WTC11 (cell line): ENCODE measurements around the gene TNIP1. TPM values are rescaled to one million over a fixed set of nuclear protein-coding genes. Genes with fewer than 3 reads are reported as not detected.

Experiments used
- ATAC-seq: fragments of 200-7000 bp; cut with Tn5 transposase; 2 replicates; pipeline ENCODE4 v1.10.0; 2021; ENCODE audit warnings: mild to moderate bottlenecking, moderate library complexity
- CTCF ChIA-PET: fragments of 300-600 bp; sonication (Branson Sonifier 250); formaldehyde crosslinking; loops from one replicate; lab custom pipeline; 2021; ENCODE audit warnings: antibody characterized with exemption; lab: Charles Lee
- POLR2A ChIA-PET: fragments of 350-600 bp; sonication (Branson Sonifier 250); formaldehyde crosslinking; loops from one replicate; lab custom pipeline; 2021; ENCODE audit warnings: antibody characterized with exemption; lab: Charles Lee
- DNase-seq: peaks from one replicate; pipeline ENCODE4 v3.0.0; 2021; ENCODE audit warnings: low spot score
- H3K27ac Mint-ChIP-seq: 2 replicates; pipeline ENCODE4 v1.8.0; 2021; ENCODE audit warnings: mixed read lengths
- H3K27me3 Mint-ChIP-seq: 2 replicates; pipeline ENCODE4 v1.8.0; 2021; ENCODE audit warnings: low read depth, mild to moderate bottlenecking, moderate library complexity, mixed read lengths
- H3K36me3 Mint-ChIP-seq: 2 replicates; pipeline ENCODE4 v1.8.0; 2021; ENCODE audit warnings: mixed read lengths
- H3K4me1 Mint-ChIP-seq: 2 replicates; pipeline ENCODE4 v1.8.0; 2022; ENCODE audit warnings: mixed read lengths
- H3K4me3 Mint-ChIP-seq: 2 replicates; pipeline ENCODE4 v1.8.0; 2021; ENCODE audit warnings: mild to moderate bottlenecking, moderate library complexity, mixed read lengths
- H3K9me3 Mint-ChIP-seq: 2 replicates; pipeline ENCODE4 v1.8.0; 2021; ENCODE audit warnings: mixed read lengths
- AFF4 ChIP-seq: sonication (generic); formaldehyde crosslinking; IDR thresholded peaks from 2 replicates; pipeline ENCODE4 v1.8.1; 2023; ENCODE audit warnings: mild to moderate bottlenecking, missing genetic modification reagents, borderline replicate concordance
- ARID4B ChIP-seq: sonication (generic); formaldehyde crosslinking; IDR thresholded peaks from 2 replicates; pipeline ENCODE4 v1.8.0; 2023; ENCODE audit warnings: missing genetic modification reagents, mild to moderate bottlenecking, borderline replicate concordance
- ELF4 ChIP-seq: sonication (generic); formaldehyde crosslinking; IDR thresholded peaks from 2 replicates; pipeline ENCODE4 v1.8.1; 2022; ENCODE audit warnings: low read depth, mild to moderate bottlenecking, moderate library complexity, missing genetic modification reagents
- ERG ChIP-seq: fragments of 250-450 bp; sonication (Bioruptor Pico); IDR thresholded peaks from 2 replicates; pipeline ENCODE4 v1.8.0; 2021; ENCODE audit warnings: mild to moderate bottlenecking
- GABPB1 ChIP-seq: sonication (generic); formaldehyde crosslinking; IDR thresholded peaks from 2 replicates; pipeline ENCODE4 v1.8.1; 2023; ENCODE audit warnings: mild to moderate bottlenecking, missing genetic modification reagents
- GRHL2 ChIP-seq: fragments of 250-450 bp; sonication (Bioruptor Pico); IDR thresholded peaks from 2 replicates; pipeline ENCODE4 v1.8.0; 2022; ENCODE audit warnings: mild to moderate bottlenecking, moderate library complexity; ENCODE audit not compliant: insufficient replicate concordance, severe bottlenecking
- NFE2L1 ChIP-seq: sonication (generic); formaldehyde crosslinking; IDR thresholded peaks from 2 replicates; pipeline ENCODE4 v1.8.1; 2023; ENCODE audit warnings: missing genetic modification reagents
- PRDM15 ChIP-seq: sonication (generic); formaldehyde crosslinking; IDR thresholded peaks from 2 replicates; pipeline ENCODE4 v1.8.0; 2022; ENCODE audit warnings: missing genetic modification reagents
- PREB ChIP-seq: sonication (generic); formaldehyde crosslinking; IDR thresholded peaks from 2 replicates; pipeline ENCODE4 v1.8.1; 2022; ENCODE audit warnings: mild to moderate bottlenecking, missing genetic modification reagents, moderate library complexity, borderline replicate concordance
- RORB ChIP-seq: fragments of 250-450 bp; sonication (Bioruptor Pico); IDR thresholded peaks from 2 replicates; pipeline ENCODE4 v1.9.0; 2021; ENCODE audit warnings: mild to moderate bottlenecking
- SMAD3 ChIP-seq: sonication (generic); formaldehyde crosslinking; IDR thresholded peaks from 2 replicates; pipeline ENCODE4 v1.8.0; 2022; ENCODE audit warnings: missing genetic modification reagents, mild to moderate bottlenecking, borderline replicate concordance
- STAT6 ChIP-seq: sonication (generic); formaldehyde crosslinking; conservative IDR thresholded peaks from 2 replicates; pipeline ENCODE4 v1.8.1; 2023; ENCODE audit warnings: mild to moderate bottlenecking, low read depth, missing genetic modification reagents, moderate library complexity
- ZNF416 ChIP-seq: fragments of 250-450 bp; sonication (Bioruptor Pico); IDR thresholded peaks from 2 replicates; pipeline ENCODE4 v1.9.0; 2021; ENCODE audit warnings: mild to moderate bottlenecking, inconsistent platforms
- total RNA-seq: library from RNA; stranded (reverse); gene quantifications from 3 replicates; pipeline ENCODE4 v1.2.3, GENCODE V29; 2021

The TNIP1 gene
- total RNA-seq, 1 experiment from 2014 or later = 41.1 TPM

- no peaks in the 10 kb centered on the region; the same call in 1 of the 2 replicates for H3K27me3 Mint-ChIP-seq
- no peak overlapping the region for H3K27ac Mint-ChIP-seq
- POLR2A ChIA-PET = no interaction called here
- H3K9me3 Mint-ChIP-seq = no peaks in the 10 kb centered on the region
- DNase-seq (no peak), ATAC-seq (no peak)
- no peaks in the 10 kb centered on the region for H3K4me1 Mint-ChIP-seq
- TF ChIP-seq RORB (CRISPR knock-in tag) (no peak), ERG (CRISPR knock-in tag) (no peak), ARID4B (no peak), PREB (CRISPR knock-in tag) (no peak), ZNF416 (CRISPR knock-in tag) (no peak), AFF4 (CRISPR knock-in tag) (no peak), GRHL2 (CRISPR knock-in tag) (no peak), SMAD3 (CRISPR knock-in tag) (no peak)
- H3K4me3 Mint-ChIP-seq = no peak overlapping the region
- peaks cover 16% of the 10 kb centered on the region for H3K36me3 Mint-ChIP-seq
- CTCF ChIA-PET = interaction anchor here (1.0 to 11.9 kb wide), 4 partner anchors 23 to 108 kb away, joined by 3 to 305 read pairs (median 4); no protein-coding TSS in a partner anchor
These were observed 29.4 kb upstream of the TNIP1 start for GRCh38 chr5:151110122-151110681.

- ChIA-PET CTCF (interaction anchor here (0.6 to 11.9 kb wide), 3 partner anchors 18 to 68 kb away, joined by 3 to 305 read pairs (median 5); no protein-coding TSS in a partner anchor), POLR2A (no interaction called here)
- Mint-ChIP-seq H3K36me3 (peaks cover 16% of the 10 kb centered on the region), H3K27me3 (no peaks in the 10 kb centered on the region; the same call in 1 of the 2 replicates), H3K9me3 (no peaks in the 10 kb centered on the region), H3K4me3 (no peak overlapping the region), H3K4me1 (no peaks in the 10 kb centered on the region), H3K27ac (no peak overlapping the region)
- DNase-seq = no peak
- no peak for ATAC-seq
- no peak for TF ChIP-seq STAT6
- TF ChIP-seq PRDM15 (CRISPR knock-in tag) = no peak
- no peak for TF ChIP-seq GABPB1 (CRISPR knock-in tag)
- TF ChIP-seq ERG (CRISPR knock-in tag) = no peak
- TF ChIP-seq ELF4 = no peak
- TF ChIP-seq NFE2L1 = no peak
These were observed 27.7 kb upstream of the TNIP1 start for GRCh38 chr5:151108566-151108965.
